CD4-positive, alpha-beta T cell treated with Interleukin-6 for 4 hours (primary cell): ENCODE data around the gene ZBTB18.

ENCODE experiments used
- DNase-seq: peaks from one replicate; pipeline ENCODE4 v3.0.0-alpha.2; 2020; ENCODE audit warnings: mixed read lengths

ZBTB18 gene

GRCh38 chr1:244092293-244092963 is 41.3 kb downstream of the ZBTB18 start:
- no peak for DNase-seq

- DNase-seq = no peak
Observed at GRCh38 chr1:244092964-244093638, 42.0 kb downstream of the ZBTB18 start.

DNA sequence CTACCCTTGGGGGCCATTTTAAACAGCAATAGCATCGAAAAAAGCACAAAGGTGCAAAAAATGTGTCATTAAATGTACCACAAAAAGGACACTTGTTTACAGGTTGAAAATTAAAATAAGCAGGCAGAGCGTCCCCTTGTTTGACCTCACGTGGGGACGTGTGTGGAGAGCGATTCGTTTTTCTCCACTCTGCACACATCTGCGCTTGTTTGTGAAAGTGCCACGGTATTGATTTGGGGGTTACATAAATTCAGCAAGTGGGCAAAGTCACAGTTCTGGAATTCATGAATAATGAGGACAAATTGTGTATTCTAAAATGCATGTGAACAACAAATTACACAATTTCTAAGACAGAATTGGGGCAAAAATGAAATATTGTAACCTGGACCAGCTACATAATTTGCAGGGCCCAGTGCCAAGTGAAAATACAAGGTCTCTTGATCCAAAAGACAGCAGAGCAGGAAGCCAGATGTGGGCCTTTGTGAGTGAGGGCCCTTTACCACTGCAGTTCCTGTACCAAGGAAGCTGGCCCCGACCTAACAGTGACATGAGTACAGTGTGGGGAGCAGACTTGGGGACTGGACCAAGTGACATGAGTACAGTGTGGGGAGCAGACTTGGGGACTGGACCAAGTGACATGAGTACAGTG is 43.9 kb downstream of the ZBTB18 start:
- DNase-seq = no peak

- no peak for DNase-seq
Observed at GRCh38 chr1:244095529-244095911, 44.4 kb downstream of the ZBTB18 start.

GRCh38 chr1:244096066-244096610 is 45.1 kb downstream of the ZBTB18 start:
- DNase-seq = no peak

DNA sequence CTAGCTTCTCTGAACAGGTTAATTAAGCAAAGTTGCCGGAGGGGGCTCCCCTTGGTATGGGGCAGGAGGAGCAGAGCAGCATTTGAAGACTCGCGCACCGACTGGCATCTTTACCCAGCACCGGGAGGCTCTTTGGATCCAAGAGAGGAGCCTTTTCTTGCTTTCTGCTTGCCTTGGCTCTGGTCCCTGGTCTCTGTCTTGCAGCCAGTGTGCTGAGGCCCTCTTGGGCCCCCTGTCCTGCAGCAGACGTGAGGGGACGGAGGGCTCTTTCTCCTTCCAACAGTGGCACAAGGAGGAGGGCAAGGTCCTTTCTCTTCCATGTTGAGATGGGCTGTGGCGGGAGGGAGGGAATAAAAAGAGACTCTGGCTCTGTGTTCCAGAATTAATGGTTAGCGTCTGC is 45.6 kb downstream of the ZBTB18 start:
- no peak for DNase-seq

GRCh38 chr1:244097523-244098405 is 46.7 kb downstream of the ZBTB18 start:
- DNase-seq = no peak

DNA sequence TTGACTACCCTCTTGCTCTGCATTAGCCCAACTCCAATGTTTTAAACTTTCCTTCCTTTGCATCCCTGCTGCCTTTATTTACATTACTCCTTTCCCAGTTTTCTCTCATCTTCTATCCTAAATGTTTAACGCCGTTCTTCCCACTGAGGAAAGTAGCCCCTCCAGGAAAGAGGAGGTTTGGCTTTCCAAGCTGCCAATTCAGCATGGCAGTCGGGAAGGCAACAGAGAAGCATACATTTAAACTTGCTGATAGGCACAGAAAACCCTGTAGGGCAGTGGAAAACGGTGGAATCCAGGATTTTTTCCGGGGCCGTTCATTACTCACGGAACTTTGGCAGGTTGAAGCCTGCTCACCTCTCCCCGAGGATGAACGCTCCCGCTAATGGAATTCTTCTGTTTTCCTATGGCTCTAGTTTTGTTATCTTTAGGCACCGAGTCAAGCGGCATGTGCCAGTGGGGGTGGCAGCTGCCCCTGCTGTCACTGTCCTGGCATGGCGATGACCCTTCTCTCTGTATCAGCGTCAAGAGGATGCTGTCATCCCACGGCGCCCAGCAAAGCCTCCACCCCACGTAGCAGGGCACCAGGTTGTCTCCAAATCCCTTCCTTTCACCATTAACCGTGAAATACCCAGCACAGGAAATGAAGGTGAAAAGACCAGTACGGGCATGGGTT is 48.3 kb downstream of the ZBTB18 start:
- DNase-seq = no peak

DNA sequence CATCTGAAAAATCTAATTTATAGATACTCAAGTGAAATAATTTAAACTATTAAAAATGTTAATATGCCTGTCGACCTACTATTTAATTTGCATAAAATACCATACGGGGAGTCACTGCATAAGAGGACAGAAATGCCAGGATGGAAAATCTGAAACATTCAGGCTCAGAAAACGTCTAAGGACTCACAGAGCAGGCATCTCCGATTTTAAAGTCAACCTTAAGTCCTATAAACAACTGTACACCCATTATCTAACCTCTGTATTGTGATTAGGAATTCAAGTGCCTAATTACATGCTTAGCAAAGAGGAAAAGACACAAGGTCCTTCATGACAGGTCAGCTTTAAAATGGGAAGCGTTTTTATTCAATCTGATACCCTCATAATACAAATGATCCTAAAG is 49.2 kb downstream of the ZBTB18 start:
- no peak for DNase-seq

GRCh38 chr1:244100704-244101453 is 49.8 kb downstream of the ZBTB18 start:
- peak; percentile 39 for DNase-seq

DNA sequence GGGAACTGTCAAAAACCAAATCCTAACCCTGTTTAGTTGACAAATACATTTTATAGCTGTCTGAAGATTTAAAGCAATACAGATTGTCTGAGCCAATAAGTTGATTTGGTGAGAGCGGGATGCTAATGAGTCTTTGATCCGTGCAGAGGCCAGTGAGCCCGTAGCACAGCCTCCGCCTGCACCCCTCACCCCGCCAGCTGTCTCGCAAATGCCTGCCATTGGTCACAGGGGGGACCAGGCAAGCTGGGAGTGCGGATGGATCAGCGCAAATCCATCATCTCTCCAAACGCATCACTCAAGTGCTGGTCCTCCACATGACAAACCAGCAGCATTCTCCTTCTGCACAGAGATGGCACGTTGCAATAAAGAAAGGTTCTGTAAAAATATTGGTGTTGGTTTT is 51.0 kb downstream of the ZBTB18 start:
- no peak for DNase-seq

DNA sequence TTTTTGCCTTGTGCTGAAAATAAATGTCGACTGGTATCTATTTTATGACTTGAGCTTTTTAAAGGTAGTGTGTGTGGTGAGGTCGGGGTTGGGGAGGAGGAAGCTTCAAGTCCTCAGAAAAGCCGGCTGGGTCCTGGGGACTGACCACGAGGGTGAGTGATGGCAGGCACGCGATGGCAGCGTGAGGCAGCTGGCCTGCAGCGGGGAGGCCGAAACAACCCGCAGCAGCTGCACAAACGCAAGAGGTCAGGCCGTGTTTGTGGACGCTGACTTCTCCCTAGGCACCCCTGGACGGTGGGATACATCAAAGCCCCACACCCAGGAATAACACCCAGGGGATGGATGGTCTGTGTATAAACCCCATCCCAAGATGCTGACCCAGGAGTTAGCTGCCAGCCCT is 51.4 kb downstream of the ZBTB18 start:
- DNase-seq = no peak

DNA sequence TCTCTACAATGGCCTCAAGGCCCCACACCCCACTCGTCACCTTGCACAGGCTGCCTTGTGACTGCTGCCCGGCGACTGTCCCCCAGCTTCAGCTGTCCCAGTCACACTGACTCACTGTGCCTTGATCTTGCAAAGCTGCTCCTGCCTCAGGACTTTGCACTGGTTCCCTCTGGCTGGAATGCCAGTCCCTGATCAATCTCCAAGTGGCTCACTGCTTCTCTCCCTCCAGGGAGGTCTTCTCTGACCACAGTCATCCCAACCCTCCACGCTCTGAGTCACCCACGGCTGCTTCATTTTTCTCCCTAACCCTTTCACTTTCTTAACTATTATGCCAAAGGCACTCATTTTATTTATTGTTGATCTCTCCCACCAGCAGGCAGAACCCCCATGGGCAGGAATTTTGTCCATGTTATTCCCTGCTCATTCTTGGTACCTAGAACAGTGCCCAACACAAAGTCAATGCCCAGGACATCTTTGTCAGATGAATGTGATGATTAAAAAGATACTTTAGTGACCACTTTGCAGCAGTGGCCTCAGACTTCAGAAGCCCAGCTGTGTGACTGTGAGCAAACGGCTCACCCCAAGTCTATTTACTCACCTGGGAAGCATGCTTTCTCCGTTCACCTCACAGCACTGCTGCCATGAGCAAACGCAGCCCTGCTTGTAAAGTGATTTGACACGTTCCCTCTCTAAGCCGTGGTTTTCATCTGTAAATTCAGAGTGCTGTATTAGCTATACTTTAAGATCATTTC is 53.4 kb downstream of the ZBTB18 start:
- no peak for DNase-seq

DNA sequence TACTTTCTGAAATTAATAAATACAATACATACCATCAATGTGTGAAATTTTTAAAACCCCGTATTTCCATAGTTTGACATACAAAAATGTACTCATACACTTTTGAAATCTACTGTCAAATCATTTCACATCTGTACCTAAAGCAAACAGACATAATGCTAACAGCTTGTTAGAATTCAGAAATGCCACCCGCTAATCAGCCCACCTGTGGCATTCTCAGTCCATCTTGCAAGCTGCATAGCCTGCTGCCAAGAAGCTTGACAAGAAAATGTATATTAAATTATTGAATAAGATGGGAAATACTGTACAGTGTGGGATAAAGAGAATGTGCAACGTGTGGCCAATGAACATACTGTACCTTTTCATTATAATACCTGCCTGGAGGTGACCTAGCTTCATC is 55.1 kb downstream of the ZBTB18 start:
- no peak for DNase-seq
